RPMI7951 (cell line): ENCODE measurements around the gene EPS8L1. TPM values are rescaled to one million over a fixed set of nuclear protein-coding genes. Genes with fewer than 3 reads are reported as not detected.
A peak's percentile ranks its signal among the peaks of the same experiment; 100 is the strongest.
"Not testable (repeated sequence)": the region's sequence is repeated elsewhere in the genome, so short reads cannot be mapped to it uniquely, and the experiment has no call there.

ENCODE experiments used
- DNase-seq: peaks from one replicate; pipeline ENCODE4 v3.0.0-alpha.2; 2012; ENCODE audit warnings: low read depth
- total RNA-seq: library from RNA; depleted of rRNA; stranded (reverse); fragments of >200 nt; shearing (Covaris generic); gene quantifications from 2 replicates; pipeline ENCODE4 v1.2.3, GENCODE V29; 2014

Gene EPS8L1
- total RNA-seq, 1 experiment from 2014 or later: 8.5 TPM

DNA sequence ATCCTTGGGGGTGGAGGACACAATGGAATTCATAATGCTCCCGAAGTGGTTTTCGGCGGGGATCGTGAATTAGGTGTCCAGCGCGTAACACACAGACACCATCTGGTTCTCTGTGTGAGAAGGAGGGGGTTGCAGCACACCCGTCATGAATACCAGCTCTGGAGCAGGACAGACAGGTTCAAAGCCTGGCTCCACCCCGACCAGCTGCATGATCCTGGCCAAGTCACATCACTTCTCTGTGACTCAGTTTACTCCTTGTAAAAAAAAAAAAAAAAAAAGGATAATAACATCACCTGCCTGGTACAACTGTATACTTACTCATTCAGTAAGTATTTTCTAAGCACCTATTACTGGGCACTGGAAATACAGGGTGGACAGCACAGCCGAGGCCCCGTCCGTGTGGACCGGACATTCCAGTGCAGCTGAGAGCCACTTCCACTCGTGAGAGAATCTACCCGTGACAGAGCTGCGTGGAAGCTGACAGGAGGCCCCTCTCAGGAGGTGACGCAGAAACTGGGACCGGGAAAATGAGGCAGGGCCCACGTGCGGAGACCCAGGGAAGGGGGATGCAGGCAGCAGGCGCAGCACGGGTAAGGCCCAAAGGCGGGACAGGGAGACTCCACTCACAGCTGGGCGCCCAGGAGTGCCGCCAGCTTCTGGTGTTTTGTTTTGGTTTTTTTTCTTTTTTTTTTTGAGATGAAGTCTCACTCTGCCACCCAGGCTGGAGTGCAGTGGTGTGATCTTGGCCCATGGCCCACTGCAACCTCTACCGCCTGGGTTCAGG, 24.7 kb upstream of the EPS8L1 start:
- no peak for DNase-seq

DNA sequence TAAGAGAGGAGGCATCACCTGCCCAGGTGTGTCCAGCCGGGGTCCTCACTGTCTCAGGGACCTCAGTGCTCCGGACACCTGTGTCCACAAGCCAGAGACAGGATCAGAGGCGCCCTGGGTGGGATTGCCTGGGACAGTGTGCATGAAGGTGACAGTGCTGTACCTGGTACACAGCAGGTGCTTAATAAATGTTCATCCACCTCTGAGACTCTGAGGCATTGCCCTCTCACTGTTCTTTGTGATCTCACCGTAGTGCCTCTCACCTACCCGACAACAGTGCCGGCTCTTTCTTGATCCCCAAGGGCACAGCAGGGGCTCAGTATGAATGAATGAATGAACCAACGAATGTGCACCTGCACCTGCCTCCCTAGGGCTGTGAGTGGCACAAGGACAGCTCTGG, 21.9 kb upstream of the EPS8L1 start:
- no peak for DNase-seq

DNA sequence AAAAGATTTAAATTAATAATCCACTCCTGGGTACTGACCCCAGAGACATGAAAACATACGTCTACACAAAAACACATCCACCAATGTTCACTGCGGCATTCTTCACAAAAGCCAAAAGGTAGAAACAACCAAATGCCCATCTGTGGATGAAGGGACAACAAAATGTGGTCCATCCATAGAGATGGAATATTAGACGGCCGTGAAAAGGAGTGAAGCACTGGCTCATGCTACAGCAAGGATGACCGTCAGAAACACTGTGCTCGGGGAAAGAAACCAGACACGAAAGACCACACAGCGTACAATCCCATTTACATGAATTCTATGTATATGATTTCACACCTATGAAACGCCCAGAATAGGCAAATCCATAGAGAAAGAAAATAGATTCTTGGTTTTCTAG, 18.8 kb upstream of the EPS8L1 start:
- no peak for DNase-seq

DNA sequence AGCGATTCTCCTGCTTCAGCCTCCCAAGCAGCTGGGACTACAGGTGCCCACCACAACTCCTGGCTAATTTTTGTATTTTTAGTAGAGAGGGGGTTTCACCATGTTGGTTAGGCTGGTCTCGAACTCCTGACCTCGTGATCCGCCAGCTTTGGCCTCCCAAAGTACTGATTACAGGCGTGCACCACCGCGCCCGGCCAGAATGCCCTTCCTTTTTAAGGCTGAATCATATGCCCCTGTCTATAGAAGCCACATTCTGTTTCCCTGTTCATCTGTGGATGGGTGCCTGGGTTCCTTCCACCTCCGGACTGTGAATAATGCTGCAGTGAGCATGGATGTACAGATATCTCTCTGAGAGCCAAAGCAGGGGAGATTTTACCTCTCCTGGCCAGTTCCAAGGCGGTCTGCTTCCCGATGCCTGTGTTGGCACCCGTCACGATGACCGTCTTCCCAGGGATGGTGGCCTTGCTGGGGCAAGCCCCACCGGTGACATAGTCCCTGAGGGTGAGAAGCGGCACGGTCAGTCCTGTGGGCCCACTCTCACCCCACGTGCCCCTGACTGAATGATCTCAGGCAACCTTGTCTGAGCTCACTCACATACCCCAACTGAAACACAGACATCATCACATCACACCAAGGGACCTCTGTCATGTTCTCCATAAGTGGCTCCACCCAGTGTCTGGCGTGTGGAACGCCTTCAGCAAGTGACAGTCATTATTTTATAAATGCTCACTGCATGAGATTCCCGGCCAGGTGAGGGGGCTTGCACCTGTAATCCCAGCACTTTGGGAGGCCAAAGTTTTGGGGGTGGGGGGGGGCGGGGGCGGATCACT, 16.7 kb upstream of the EPS8L1 start:
- no peak for DNase-seq

DNA sequence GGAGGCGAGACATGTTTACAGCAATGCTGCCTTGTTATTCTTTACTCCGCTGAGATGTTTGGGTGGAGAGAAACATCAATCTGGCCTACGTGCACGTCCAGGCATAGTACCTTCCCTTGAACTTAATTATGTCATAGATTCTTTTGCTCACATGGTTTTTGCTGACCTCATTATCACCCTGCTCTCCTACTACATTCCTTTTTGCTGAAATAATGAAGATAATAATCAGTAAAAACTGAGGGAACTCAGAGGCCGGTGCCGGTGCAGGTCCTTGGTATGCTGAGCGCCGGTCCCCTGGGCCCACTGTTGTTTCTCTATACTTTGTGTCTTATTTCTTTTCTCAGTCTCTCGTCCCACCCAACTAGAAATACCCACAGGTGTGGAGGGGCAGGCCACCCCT, 15.4 kb upstream of the EPS8L1 start:
- DNase-seq: not testable (repeated sequence)

DNA sequence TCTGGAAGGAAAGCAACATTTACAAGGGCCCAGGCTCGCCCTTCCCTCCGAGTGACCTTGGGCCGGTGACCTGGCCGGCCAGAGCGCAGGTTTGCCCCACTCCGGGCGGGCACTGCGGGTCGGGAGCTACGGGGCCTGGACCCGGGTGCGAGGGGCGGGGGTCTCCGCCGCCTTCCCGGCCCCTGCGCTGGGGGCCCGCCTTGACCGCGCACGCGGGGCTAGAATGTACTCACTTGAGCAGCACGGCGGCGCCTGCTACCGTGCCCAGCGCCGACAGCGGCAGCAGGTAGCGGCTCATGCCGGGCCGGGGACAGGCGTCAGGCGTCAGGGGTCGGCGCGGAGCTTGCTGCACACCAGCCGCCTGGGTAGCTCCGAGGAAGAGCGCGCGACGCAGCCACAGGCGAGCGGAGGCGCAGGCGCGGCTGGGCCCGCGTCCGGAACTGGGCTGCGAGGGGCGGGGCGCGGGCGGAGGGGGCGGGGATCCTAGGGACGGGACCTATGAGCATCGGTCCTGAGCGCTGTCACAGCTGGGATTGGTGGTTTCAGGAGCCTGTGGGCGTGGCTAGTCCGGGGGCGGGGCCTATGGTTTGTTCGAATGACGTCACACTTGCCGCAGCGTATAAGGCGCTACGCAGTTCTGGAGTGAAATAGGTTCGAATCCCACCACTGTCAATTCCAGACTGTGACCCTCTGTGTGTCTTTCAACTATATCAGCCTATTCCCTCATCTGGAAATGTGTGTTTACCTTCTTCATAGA, 12.8 kb upstream of the EPS8L1 start, which contains the start of gene RDH13:
TSS of gene RDH13 (minus strand) at position 414 of the 757 bp plus-strand sequence. CDS start at position 298, 116 bp downstream.
- DNase-seq: peak; percentile 94

DNA sequence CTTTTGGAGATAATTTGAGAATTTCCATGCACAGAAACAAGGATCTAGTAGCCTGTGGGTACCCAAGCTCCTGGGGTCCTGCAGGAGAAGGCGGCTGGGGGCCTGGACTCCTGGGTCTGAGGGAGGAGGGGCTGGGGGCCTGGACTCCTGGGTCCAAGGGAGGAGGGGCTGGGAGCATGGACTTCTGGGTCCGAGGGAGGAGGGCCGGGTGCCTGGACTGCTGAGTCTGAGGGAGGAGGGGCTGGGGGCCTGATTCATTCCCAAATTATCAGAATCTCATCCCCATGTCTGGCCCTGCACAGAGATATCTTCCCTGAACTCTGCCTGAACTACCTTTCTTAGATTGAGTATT, 12.2 kb upstream of the EPS8L1 start:
- DNase-seq: no peak

DNA sequence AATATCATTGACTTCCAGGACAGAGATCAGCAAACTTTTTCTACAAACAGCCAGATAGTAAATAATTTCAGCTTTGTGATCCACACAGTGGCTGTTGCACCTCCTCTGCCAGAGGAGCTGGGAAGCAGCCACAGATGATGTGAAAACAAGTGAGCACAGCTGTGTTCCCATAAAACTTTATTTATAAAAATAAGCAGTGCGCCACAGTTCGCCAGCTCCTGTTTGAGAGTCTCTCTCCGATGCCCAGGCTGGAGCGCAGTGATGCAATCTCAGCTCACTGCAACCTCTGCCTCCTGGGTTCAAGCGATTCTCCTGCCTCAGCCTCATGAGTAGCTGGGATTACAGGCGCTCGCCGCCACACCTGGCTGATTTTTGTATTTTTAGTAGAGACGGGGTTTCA, 10.2 kb upstream of the EPS8L1 start:
- not testable (repeated sequence) for DNase-seq

DNA sequence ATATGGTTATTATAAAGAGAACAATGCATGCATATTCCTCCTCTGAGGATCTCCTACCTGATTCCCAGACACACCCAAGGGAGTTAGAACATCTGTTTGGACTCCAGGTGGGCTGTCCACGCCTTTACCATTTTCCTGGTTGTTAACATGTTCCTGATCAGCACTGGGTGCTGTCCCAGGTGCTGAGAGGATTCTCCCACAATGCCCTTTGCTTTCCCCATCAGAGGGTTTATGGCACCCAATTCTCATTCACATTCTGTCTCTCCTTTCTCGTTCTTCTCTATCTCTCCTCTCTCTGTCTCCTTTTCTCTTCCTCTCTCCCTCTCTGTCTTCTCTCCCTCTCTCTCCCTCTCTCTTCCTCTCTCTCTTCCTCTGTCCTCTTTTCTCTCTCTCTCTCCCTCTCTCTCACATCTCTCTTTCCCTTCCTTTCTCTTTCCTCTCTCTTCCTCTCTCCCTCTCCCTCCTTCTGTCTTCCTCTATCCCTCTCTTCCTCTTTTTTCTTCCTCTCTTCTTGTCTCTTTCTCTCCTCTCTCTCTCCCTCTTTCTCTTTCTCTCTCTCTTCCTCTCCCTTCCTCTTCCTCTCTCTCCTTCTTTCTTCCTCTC, 9.5 kb upstream of the EPS8L1 start:
- no peak for DNase-seq

DNA sequence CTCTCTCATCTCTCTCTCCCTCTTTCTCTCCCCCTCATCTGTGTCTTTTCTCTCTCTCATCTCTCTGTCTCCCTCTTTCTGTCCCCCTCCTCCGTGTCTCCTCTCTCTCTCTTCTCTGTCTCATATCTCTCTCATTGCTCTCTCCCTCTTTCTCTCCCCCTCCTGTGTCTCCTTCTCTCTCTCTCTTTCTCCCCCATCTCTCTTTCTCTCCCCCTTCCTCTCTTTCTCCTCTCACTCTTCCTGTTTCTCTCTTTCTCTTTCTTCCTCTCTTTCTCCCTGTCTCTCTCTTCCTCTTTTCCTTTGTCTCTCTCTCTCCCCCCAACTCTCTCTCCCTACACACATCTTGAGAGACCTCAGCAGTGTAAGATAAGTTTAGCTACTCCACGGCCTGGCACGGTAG, 7.8 kb upstream of the EPS8L1 start:
- no peak for DNase-seq

DNA sequence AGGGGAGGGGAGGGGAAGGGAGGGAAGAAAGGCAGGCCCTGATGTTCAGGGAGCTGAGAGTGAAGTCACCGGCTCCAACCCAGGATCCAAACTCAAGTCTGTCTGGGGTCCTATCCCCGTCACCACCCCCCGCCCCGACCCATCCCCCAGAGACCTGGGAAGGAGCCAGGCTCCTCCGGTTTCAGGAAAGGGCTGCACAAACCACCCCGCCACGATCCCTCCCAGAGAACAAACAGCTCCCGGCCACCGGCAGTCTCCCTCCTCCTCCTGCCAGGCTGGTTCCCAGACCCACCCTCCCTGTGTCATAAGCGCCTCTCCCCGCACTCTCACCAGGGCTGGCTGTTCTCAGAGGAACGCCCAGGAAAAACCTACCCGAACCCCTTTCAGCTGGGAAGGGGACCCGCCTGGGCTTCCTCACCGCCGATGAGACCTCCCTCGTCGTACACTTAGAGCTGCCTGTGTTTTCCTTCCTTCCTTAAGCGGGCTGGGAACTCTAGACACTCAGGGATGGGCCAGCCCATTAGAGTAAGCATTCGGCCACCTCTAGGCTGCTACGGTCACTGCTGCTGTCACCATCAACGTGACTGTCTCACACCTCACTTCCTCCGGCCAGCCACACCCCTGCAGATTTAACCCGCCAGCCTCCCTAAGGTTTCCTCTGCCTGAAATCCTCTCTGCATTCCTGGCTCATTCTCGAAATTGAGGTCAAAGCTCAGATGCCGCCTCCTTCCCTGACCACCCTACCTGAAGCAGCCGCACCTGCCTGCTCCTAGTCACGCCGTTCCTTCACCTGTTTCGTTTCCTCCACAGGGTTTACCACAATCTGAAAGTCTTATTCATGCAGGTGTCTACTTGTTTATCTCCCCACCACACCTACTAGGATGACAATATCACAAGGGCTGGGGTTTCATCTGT, 6.5 kb upstream of the EPS8L1 start:
- no peak for DNase-seq

DNA sequence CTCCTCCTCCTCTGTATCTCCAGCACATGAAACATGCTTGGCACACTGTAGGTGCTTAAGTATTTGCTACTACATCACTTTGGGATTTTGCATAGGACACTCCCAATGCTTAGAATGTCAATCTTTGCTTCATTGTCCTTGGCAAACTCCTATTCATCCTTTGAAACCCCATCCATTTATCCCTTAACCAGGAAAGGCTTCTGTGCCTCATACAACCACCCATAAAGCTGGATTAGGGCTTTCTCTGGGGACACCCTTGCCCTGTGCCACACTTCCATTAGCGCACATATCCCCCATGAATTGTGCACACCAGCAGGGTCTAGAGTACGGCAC, 5.8 kb upstream of the EPS8L1 start:
- DNase-seq: no peak

DNA sequence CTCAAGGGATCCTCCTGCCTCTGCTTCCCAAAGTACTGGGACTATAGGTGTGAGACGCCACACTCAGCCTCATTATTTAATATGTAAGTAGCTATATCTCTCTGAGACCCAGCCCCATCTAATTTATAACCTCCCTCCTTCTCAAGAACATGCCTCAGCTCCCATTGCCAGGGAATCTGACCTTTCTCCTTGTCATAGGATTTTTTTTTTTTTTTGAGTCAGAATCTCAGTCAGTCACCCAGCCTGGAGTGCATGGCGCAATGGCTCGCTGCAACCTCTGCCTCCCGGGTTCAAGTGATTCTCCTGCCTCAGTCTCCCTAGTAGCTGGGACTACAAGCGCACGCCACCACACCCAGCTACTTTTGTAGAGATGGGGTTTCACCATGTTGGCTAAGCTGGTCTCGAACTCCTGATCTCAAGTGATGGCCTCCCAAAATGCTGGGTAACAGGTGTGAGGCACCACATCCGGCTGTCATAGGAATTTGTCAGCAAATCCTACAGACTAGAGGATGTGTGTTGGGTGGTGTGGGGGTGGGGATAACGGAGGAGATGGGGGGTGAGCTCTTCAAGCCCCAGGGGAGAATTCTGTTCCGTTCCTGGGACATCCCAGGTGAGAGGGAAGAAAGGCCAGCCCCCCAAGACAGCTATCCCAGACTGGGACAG, 5.1 kb upstream of the EPS8L1 start:
- DNase-seq: no peak

DNA sequence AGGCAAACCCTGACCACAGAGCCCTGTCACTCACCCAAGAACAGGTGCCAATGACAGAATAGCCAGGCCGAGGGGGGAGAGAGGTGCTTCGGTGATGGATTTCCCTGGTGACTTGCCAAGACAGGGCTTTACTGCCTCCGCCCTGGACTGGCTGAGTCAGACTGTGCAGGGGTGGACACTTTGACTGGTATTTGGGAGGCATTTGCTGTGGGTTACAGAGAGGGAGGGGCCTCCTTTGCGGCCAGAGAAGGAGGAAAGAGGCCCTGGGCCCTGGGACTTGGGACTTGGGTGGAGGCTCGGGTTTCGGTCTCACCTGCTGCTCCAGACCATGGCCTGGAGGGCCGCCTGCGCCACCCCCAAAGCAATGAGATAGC, 4.6 kb upstream of the EPS8L1 start:
- DNase-seq: peak; percentile 80

DNA sequence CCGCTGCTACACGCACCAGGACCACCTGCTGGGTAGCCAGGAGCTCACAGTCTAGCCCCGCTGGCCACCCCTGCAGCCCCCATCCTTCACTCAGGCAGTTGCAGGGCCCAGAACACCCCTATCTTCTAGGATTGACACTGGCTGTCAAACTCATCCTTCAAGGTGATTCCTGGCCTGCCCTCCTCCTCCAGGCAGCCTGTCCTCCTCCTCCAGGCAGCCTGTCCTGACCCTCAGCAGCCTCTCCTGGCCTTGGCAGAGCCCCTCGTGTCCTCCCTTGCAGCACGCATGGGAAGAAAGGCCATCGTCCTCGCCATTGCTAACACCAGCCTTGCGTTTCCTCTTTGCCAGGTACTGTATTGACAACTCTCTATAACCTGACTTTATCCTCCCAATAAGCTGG, 3.8 kb upstream of the EPS8L1 start:
- DNase-seq: no peak

DNA sequence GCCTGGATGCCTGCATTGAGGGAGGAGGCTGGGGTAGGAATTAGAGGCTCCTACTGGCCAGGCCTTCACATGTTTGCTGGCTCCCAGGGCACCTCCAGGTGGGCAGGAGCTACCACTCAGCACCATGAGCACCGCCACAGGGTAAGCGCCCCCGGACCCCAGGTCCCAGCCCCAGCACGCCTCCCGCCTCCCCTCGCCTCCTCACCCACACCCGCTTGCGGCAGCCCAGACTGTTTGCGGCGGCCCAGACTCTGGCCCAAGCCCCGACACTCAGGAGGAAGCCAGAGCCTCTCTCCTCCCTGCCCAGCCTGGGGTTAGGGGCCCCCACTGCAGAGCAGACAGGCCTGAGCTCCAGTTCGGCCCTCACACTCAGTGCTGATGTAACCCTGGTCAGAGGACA, 652 bp downstream of the EPS8L1 start:
- DNase-seq: no peak

DNA sequence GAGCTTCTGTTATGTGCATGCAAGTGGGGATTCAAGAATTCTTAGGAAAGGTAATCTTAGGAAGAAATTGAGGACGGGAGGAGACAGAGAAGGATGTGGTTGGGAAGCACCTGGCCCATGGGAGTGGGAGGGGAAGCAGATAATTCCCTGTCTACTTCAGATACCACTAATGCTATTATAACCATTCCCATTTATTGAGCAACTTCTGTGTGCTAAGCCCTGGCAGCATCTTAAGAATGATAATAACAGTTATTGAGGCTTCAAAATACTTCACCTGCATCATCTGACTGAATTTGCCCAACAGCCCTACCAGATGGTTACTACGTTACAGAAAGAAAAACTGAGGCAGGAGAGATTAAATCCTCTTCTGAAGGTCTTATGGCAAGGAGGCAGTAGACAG, 1.4 kb downstream of the EPS8L1 start:
- no peak for DNase-seq

DNA sequence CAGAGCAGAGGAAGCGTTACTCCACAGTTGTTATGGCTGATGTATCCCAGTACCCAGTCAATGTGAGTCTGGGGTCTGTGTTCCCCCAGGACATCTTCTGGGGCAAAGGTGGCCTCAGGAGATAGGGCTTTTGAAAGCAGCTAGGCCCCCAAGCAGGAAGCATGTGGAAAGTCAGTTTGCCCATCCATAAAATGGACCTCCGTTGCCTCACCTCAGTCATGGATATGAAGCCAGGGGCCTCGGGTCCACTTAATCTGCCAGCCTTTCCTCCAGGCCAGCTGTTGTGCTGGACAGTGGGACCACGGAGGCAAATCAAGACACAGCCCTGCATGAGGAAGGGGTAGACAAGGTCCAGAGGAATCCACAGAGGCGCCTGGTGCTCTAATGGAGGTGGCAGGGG, 3.3 kb downstream of the EPS8L1 start:
- no peak for DNase-seq

DNA sequence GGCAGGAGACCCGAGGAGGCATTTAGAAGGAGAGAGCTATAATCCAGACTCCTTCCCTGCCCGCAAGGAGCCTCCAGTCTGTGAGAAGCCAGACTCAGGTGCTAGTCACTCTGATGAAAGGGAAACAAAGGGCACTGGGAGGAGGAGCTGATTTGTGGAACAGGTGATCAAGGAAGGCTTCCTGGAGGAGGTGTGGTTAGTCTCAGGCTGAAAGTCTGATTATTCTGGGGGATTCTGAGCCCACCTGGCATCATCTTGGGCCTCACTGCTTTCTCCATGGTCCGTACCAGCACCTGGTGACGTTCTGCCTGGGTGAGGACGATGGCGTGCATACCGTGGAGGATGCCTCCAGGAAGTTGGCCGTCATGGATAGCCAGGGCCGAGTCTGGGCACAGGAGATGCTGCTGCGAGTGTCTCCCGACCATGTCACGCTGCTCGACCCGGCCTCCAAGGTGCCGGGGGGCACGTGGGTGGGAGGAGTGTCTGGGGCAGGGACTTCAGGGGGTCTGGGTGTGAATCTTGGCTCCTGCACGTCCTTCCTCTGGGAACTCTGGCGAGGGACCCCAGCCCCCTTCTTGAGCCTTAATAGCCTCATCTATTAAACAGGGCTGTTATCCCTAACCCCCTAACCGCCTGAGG, 3.9 kb downstream of the EPS8L1 start:
- DNase-seq: no peak
